H1 (cell line): ENCODE results near the gene ANKIB1. TPM values are rescaled to one million over a fixed set of nuclear protein-coding genes. Genes with fewer than 3 reads are reported as not detected.

Experiments used
- CHD7 ChIP-seq: fragments of 300-600 bp; sonication (generic); IDR thresholded peaks from 2 replicates; pipeline ENCODE4 v1.7.1; 2012; ENCODE audit warnings: low read length, moderate library complexity, mild to moderate bottlenecking, inconsistent platforms; ENCODE audit not compliant: insufficient replicate concordance
- POLR2AphosphoS5 ChIP-seq: IDR thresholded peaks from 2 replicates; pipeline ENCODE4 v1.6.1; 2011; ENCODE audit warnings: low read depth, low read length
- RFX5 ChIP-seq: IDR thresholded peaks from 2 replicates; pipeline ENCODE4 v1.6.1; 2011; ENCODE audit warnings: low read depth, low read length, improper control_type of control experiment, borderline replicate concordance
- RNF2 ChIP-seq: fragments of 200-900, 300-1000 bp; sonication (generic); IDR thresholded peaks from 2 replicates; pipeline ENCODE4 v1.7.1; 2016; ENCODE audit warnings: borderline replicate concordance, low read depth, mild to moderate bottlenecking, antibody characterized with exemption, low read length; ENCODE audit not compliant: poor library complexity, severe bottlenecking; ENCODE audit errors: missing control alignments
- RXRA ChIP-seq: IDR thresholded peaks from 2 replicates; pipeline ENCODE4 v1.6.1; 2011; ENCODE audit warnings: low read depth, mild to moderate bottlenecking, low read length, moderate library complexity; ENCODE audit not compliant: insufficient read depth
- SUZ12 ChIP-seq: fragments of 200-600 bp; sonication (generic); IDR thresholded peaks from 2 replicates; pipeline ENCODE4 v1.6.1; 2012; ENCODE audit warnings: mild to moderate bottlenecking, inconsistent platforms, low read length, moderate library complexity, mixed read lengths
- TAF7 ChIP-seq: optimal IDR thresholded peaks from 2 replicates; pipeline ENCODE3; 2011; ENCODE audit warnings: low read depth, mild to moderate bottlenecking, inconsistent platforms, low read length, moderate library complexity, borderline replicate concordance
- polyA plus RNA-seq, 7 experiments: library from polyadenylated mRNA; depleted of rRNA in 3 of 7; stranded (reverse) in 5 of 7; unstranded in 2 of 7; fragments of >200 nt in 5 of 7; fragments of 200-250 nt in 2 of 7; gene quantifications; 1 replicate in 5 of 7; 2 replicates in 1 of 7; 4 replicates in 1 of 7; pipeline versions ENCODE4 v1.2.1 to v1.2.3, GENCODE V29; 2011 to 2013; ENCODE audit warnings: missing spikeins in 2 of 7, mixed read lengths in 2 of 7
- total RNA-seq: library from RNA; stranded (reverse); fragmentation: NEBNext Ultra II Directional; extraction: Animal tissue kit (Norgen Biotek cat#: 25700); gene quantifications from 2 replicates; pipeline ENCODE4 v1.2.1, GENCODE V29; 2021

ANKIB1 gene
- total and polyA plus RNA-seq, 2 of the 8 experiments (the other 6 are each of a cell fraction or from before 2014, with no cell fraction given), result 19.2 to 43.0 TPM

GRCh38 chr7:92375013-92375412, 129.2 kb downstream of the ANKIB1 start (continued):
- TF ChIP-seq CHD7 (no peak), RNF2 (no peak), RXRA (no peak), RFX5 (no peak), TAF7 (no peak), SUZ12 (no peak), POLR2AphosphoS5 (no peak)
- TF ChIP-seq, all 59 proteins: peak for 0
